GM12878 (cell line): Measurements from ENCODE around the gene ADAMTS16. TPM values are rescaled to one million over a fixed set of nuclear protein-coding genes. Genes with fewer than 3 reads are reported as not detected.

Source experiments
- ATAC-seq: fragments of 200-7000 bp; cut with Tn5 transposase; 3 replicates; pipeline ENCODE4 v1.9.1; 2020; ENCODE audit warnings: mild to moderate bottlenecking, moderate library complexity
- BruUV-seq: library from RNA; stranded (reverse); fragments of 400-500 nt; replicated peaks from 2 replicates; lab custom pipeline; 2021; lab: Mats Ljungman, UMichigan
- CTCF ChIA-PET: fragments of 300-600 bp; sonication (Branson Sonifier 250); formaldehyde crosslinking; extraction: SDS; loops from one replicate; lab custom pipeline; 2021; ENCODE audit warnings: inconsistent platforms; lab: Yijun Ruan, JAX
- POLR2A ChIA-PET: fragments of 350-600 bp; formaldehyde crosslinking; extraction: SDS; loops from one replicate; lab custom pipeline; 2021; ENCODE audit warnings: inconsistent platforms; lab: Charles Lee
- RAD21 ChIA-PET: fragments of 300-600 bp; sonication (Branson Sonifier 250); formaldehyde crosslinking; loops from one replicate; lab custom pipeline; 2023; ENCODE audit warnings: antibody characterized with exemption; ENCODE audit not compliant: unreplicated experiment; lab: Charles Lee
- SMC1A ChIA-PET: fragments of 300-600 bp; sonication (Branson Sonifier 250); formaldehyde crosslinking; loops from one replicate; lab custom pipeline; 2023; ENCODE audit not compliant: unreplicated experiment, uncharacterized antibody; lab: Charles Lee
- DNase-seq: peaks from one replicate; pipeline ENCODE4 v3.0.0-alpha.2; 2011; ENCODE audit warnings: low read depth, low spot score
- FAIRE-seq: peaks from 3 replicates; lab custom pipeline; 2011; peaks lifted over from hg19 to GRCh38; lab: Jason Lieb, UNC
- H2AFZ ChIP-seq: 2 replicates; pipeline ENCODE4 v1.6.0; 2011; ENCODE audit warnings: low read depth, low read length, control low read depth; ENCODE audit not compliant: control insufficient read depth
- H3K27ac ChIP-seq: 2 replicates; pipeline ENCODE4 v1.5.1; 2011; ENCODE audit warnings: control low read depth; ENCODE audit not compliant: control insufficient read depth, insufficient read depth
- H3K27me3 ChIP-seq, 2 experiments: replicated peaks in 1 of 2; 2 replicates each; pipeline versions ENCODE4 v1.6.0 to v1.6.1; 2011; ENCODE audit warnings: low read length in 1 of 2; ENCODE audit not compliant: control insufficient read depth in 2 of 2, insufficient read depth in 2 of 2
- H3K36me3 ChIP-seq, 2 experiments: 2 replicates each; pipeline ENCODE4 v1.5.1; 2011; ENCODE audit warnings: low read length in 1 of 2; ENCODE audit not compliant: control insufficient read depth in 2 of 2, insufficient read depth in 2 of 2
- H3K4me1 ChIP-seq: 2 replicates; pipeline ENCODE4 v1.6.1; 2011; ENCODE audit warnings: mild to moderate bottlenecking, low read length, moderate library complexity, mixed read lengths; ENCODE audit not compliant: control insufficient read depth, insufficient read depth
- H3K4me2 ChIP-seq: 2 replicates; pipeline ENCODE4 v1.6.0; 2011; ENCODE audit warnings: control low read depth; ENCODE audit not compliant: control insufficient read depth, insufficient read depth
- H3K4me3 ChIP-seq: fragments of 200-600 bp; sonication (generic); 2 replicates; pipeline ENCODE4 v1.5.1; 2016
- H3K79me2 ChIP-seq: 2 replicates; pipeline ENCODE4 v1.6.0; 2011; ENCODE audit warnings: low read length; ENCODE audit not compliant: control insufficient read depth, insufficient read depth
- H3K9ac ChIP-seq: 2 replicates; pipeline ENCODE4 v1.8.0; 2011; ENCODE audit warnings: low read length, control low read depth, mixed read lengths; ENCODE audit not compliant: control insufficient read depth, insufficient read depth
- H3K9me3 ChIP-seq: replicated peaks from 3 replicates; pipeline ENCODE4 v1.5.1; 2011; ENCODE audit warnings: mild to moderate bottlenecking, low read length; ENCODE audit not compliant: control insufficient read depth, insufficient read depth
- H4K20me1 ChIP-seq: 2 replicates; pipeline ENCODE4 v1.6.0; 2011; ENCODE audit not compliant: control insufficient read depth, insufficient read depth
- CEBPZ ChIP-seq: fragments of 150-350 bp; IDR thresholded peaks from 2 replicates; pipeline ENCODE4 v1.6.1; 2016; ENCODE audit warnings: low read depth, low read length
- HDAC6 ChIP-seq: fragments of 200-600 bp; sonication (generic); IDR thresholded peaks from one replicate; pipeline ENCODE4 v1.8.0; 2017; ENCODE audit warnings: antibody characterized with exemption; ENCODE audit not compliant: unreplicated experiment
- MEF2B ChIP-seq: fragments of 450-650 bp; IDR thresholded peaks from 2 replicates; pipeline ENCODE4 v1.6.1; 2018; ENCODE audit warnings: mild to moderate bottlenecking, moderate library complexity; ENCODE audit not compliant: partially characterized antibody, poor library complexity, severe bottlenecking
- NRF1 ChIP-seq: conservative IDR thresholded peaks from 2 replicates; pipeline ENCODE4 v1.6.1; 2011; ENCODE audit warnings: mild to moderate bottlenecking, low read depth, low read length, improper control_type of control experiment
- PAX5 ChIP-seq: IDR thresholded peaks from 2 replicates; pipeline ENCODE4 v1.6.1; 2011; ENCODE audit warnings: low read depth, low read length, borderline replicate concordance
- RELB ChIP-seq: fragments of 450-650 bp; IDR thresholded peaks from 2 replicates; pipeline ENCODE4 v1.6.1; 2017; ENCODE audit warnings: low read depth, mild to moderate bottlenecking, moderate library complexity
- USF2 ChIP-seq: IDR thresholded peaks from 2 replicates; pipeline ENCODE4 v1.6.1; 2011; ENCODE audit warnings: low read depth, low read length, improper control_type of control experiment, borderline replicate concordance
- ZBED1 ChIP-seq: IDR thresholded peaks from 2 replicates; pipeline ENCODE4 v1.6.1; 2016; ENCODE audit warnings: borderline replicate concordance
- WGBS: methylation state at CpG from one replicate; pipeline ENCODE4 v1.1.6; 2016; ENCODE audit warnings: low lambda C conversion rate; ENCODE audit not compliant: insufficient replicate concordance, insufficient coverage; ENCODE audit errors: missing lambda C conversion rate; 5-methylcytosine and 5-hydroxymethylcytosine counted together
- in situ Hi-C: fragments of 300-500 bp; cut with MboI; formaldehyde crosslinking; loops from 9 replicates; pipeline ENCODE4 v1.14.3; 2018; ENCODE audit warnings: mixed read lengths
- intact Hi-C: fragments of 100-400 bp; cut with micrococcal nuclease; formaldehyde crosslinking; loops from one replicate; pipeline ENCODE4 v1.14.2; 2022; ENCODE audit not compliant: unreplicated experiment
- polyA plus RNA-seq, 11 experiments: library from polyadenylated mRNA; depleted of rRNA in 4 of 11; unstranded in 6 of 11; stranded (reverse) in 5 of 11; fragments of >200 nt; fragmentation: Nextera tagmentation in 4 of 11; fragmentation: Illumina TruSeq in 1 of 11; extraction: Ambion mirVana in 4 of 11; extraction: Trizol in 1 of 11; gene quantifications; 1 replicate in 1 of 11; 2 replicates in 10 of 11; pipeline versions ENCODE4 v1.2.1 to v1.2.3, GENCODE V29; 2011 to 2016; ENCODE audit warnings: inconsistent platforms in 2 of 11, missing spikeins in 2 of 11, low read depth in 1 of 11
- total RNA-seq, 4 experiments: library from RNA; depleted of rRNA in 3 of 4; stranded (reverse); fragments of >200 nt in 3 of 4; fragmentation: Illumina TruSeq in 1 of 4; extraction: Trizol in 1 of 4; gene quantifications; 2 replicates each; pipeline versions ENCODE4 v1.2.1 to v1.2.3, GENCODE V29; 2013 to 2021

ADAMTS16 gene
- total and polyA plus RNA-seq, 10 of the 15 experiments (the other 5 are each of a cell fraction or from before 2014, with no cell fraction given): 0.04 TPM; not detected in 9

- TF ChIP-seq USF2: no peak
Observed at GRCh38 chr5:5132234-5132633, 7.9 kb upstream of the ADAMTS16 start (continued).

GRCh38 chr5:5132693-5133295 is 7.3 kb upstream of the ADAMTS16 start:
- CTCF ChIA-PET: no interaction called here
- H3K9ac ChIP-seq: no peak overlapping the region
- no peak for ATAC-seq
- TF ChIP-seq RELB (no peak), CEBPZ (no peak), NRF1 (no peak), MEF2B (no peak), HDAC6 (no peak), PAX5 (no peak), ZBED1 (no peak)
- H3K36me3 ChIP-seq: no peaks in the 10 kb centered on the region
- no TSS peak for BruUV-seq
- no peak for FAIRE-seq
- 53% methylated on average over 15 of the region's 15 CpGs for WGBS
- in situ Hi-C loops (no loop called here), intact Hi-C loops (no loop called here)
- no peaks in the 10 kb centered on the region for H4K20me1 ChIP-seq
- H3K4me1 ChIP-seq: no peaks in the 10 kb centered on the region
- H2AFZ ChIP-seq: no peak overlapping the region
- DNase-seq: no peak
- H3K79me2 ChIP-seq: no peaks in the 10 kb centered on the region
- RAD21 ChIA-PET: no interaction called here
- SMC1A ChIA-PET: no interaction called here
- no peak overlapping the region for H3K4me3 ChIP-seq
- no peak overlapping the region for H3K27ac ChIP-seq
- no peaks in the 10 kb centered on the region for H3K27me3 ChIP-seq
- POLR2A ChIA-PET: no interaction called here
- no peaks in the 10 kb centered on the region; the same call in 2 of the 3 replicates for H3K9me3 ChIP-seq
- H3K4me2 ChIP-seq: no peak overlapping the region
